HEK293 (cell line): ENCODE data around the gene SWT1.

Experiments used
- BCL11B ChIP-seq: fragments of 450-650 bp; formaldehyde crosslinking; IDR thresholded peaks from 2 replicates; pipeline ENCODE4 v1.5.1; 2016; ENCODE audit warnings: low read depth, missing biosample characterization, missing genetic modification characterization
- GLI2 ChIP-seq: fragments of 450-650 bp; formaldehyde crosslinking; IDR thresholded peaks from 2 replicates; pipeline ENCODE4; 2017; ENCODE audit warnings: missing biosample characterization, missing genetic modification characterization, low read depth, borderline replicate concordance
- KLF10 ChIP-seq: fragments of 450-650 bp; IDR thresholded peaks from 2 replicates; pipeline ENCODE4 v1.5.1; 2018; ENCODE audit warnings: missing biosample characterization, mild to moderate bottlenecking, missing genetic modification characterization
- MZF1 ChIP-seq: fragments of 450-650 bp; formaldehyde crosslinking; IDR thresholded peaks from 2 replicates; pipeline ENCODE4 v1.5.1; 2017; ENCODE audit warnings: missing biosample characterization, missing genetic modification characterization, borderline replicate concordance
- OSR2 ChIP-seq: fragments of 450-650 bp; formaldehyde crosslinking; IDR thresholded peaks from 2 replicates; pipeline ENCODE4 v1.5.1; 2016; ENCODE audit warnings: missing biosample characterization, missing genetic modification characterization
- SP7 ChIP-seq: fragments of 450-650 bp; formaldehyde crosslinking; IDR thresholded peaks from 2 replicates; pipeline ENCODE4 v1.5.1; 2016; ENCODE audit warnings: missing biosample characterization, missing genetic modification characterization
- TCF7L2 ChIP-seq: IDR thresholded peaks from 2 replicates; pipeline ENCODE4 v1.6.1; 2011; ENCODE audit warnings: low read depth, mild to moderate bottlenecking, inconsistent platforms, low read length, moderate library complexity, borderline replicate concordance
- WT1 ChIP-seq: fragments of 450-650 bp; formaldehyde crosslinking; IDR thresholded peaks from 2 replicates; pipeline ENCODE4 v1.5.1; 2016; ENCODE audit warnings: missing biosample characterization, missing genetic modification characterization
- ZBTB8A ChIP-seq: fragments of 450-650 bp; formaldehyde crosslinking; IDR thresholded peaks from 2 replicates; pipeline ENCODE4 v1.5.1; 2016; ENCODE audit warnings: missing biosample characterization, missing genetic modification characterization
- ZFP3 ChIP-seq: fragments of 450-650 bp; formaldehyde crosslinking; IDR thresholded peaks from 2 replicates; pipeline ENCODE4 v1.5.1; 2016; ENCODE audit warnings: low read depth, missing biosample characterization, missing genetic modification characterization
- ZNF146 ChIP-seq: fragments of 450-650 bp; formaldehyde crosslinking; IDR thresholded peaks from 2 replicates; pipeline ENCODE4 v1.5.1; 2016; ENCODE audit warnings: missing biosample characterization, missing genetic modification characterization
- ZNF211 ChIP-seq: fragments of 450-650 bp; formaldehyde crosslinking; IDR thresholded peaks from 2 replicates; pipeline ENCODE4 v1.5.1; 2016; ENCODE audit warnings: low read depth, missing biosample characterization, missing genetic modification characterization
- ZNF623 ChIP-seq: fragments of 450-650 bp; formaldehyde crosslinking; IDR thresholded peaks from 2 replicates; pipeline ENCODE4 v1.5.1; 2016; ENCODE audit warnings: missing biosample characterization, missing genetic modification characterization
- ZNF768 ChIP-seq: fragments of 450-650 bp; formaldehyde crosslinking; IDR thresholded peaks from 2 replicates; pipeline ENCODE4 v1.5.1; 2018; ENCODE audit warnings: missing biosample characterization, mild to moderate bottlenecking, missing genetic modification characterization
- ZNF776 ChIP-seq: fragments of 450-650 bp; formaldehyde crosslinking; IDR thresholded peaks from 2 replicates; pipeline ENCODE4 v1.5.0; 2017; ENCODE audit warnings: missing biosample characterization, missing genetic modification characterization, borderline replicate concordance
- TF ChIP-seq, protein P1 (sequence below): fragments of 450-650 bp; formaldehyde crosslinking; IDR thresholded peaks from 2 replicates; pipeline ENCODE4 v1.5.1; 2016; ENCODE audit warnings: missing biosample characterization, missing genetic modification characterization
- TF ChIP-seq, protein P2 (sequence below): fragments of 450-650 bp; formaldehyde crosslinking; IDR thresholded peaks from 2 replicates; pipeline ENCODE4 v1.5.1; 2016; ENCODE audit warnings: missing biosample characterization, missing genetic modification characterization
- TF ChIP-seq, protein P3 (sequence below): fragments of 450-650 bp; formaldehyde crosslinking; IDR thresholded peaks from 2 replicates; pipeline ENCODE4 v1.5.1; 2017; ENCODE audit warnings: missing biosample characterization, missing genetic modification characterization
- TF ChIP-seq, protein P4 (sequence below): fragments of 450-650 bp; formaldehyde crosslinking; IDR thresholded peaks from 2 replicates; pipeline ENCODE4 v1.5.1; 2016; ENCODE audit warnings: missing biosample characterization, missing genetic modification characterization
- TF ChIP-seq, protein P5 (sequence below): fragments of 450-650 bp; formaldehyde crosslinking; IDR thresholded peaks from 2 replicates; pipeline ENCODE4 v1.5.1; 2017; ENCODE audit warnings: missing biosample characterization, missing genetic modification characterization
- TF ChIP-seq, protein P6 (sequence below): fragments of 450-650 bp; formaldehyde crosslinking; IDR thresholded peaks from 2 replicates; pipeline ENCODE4 v1.5.1; 2016; ENCODE audit warnings: missing biosample characterization, missing genetic modification characterization
- TF ChIP-seq, protein P7 (sequence below): fragments of 450-650 bp; formaldehyde crosslinking; IDR thresholded peaks from 2 replicates; pipeline ENCODE4 v1.5.1; 2016; ENCODE audit warnings: missing biosample characterization, missing genetic modification characterization

SWT1 gene

DNA sequence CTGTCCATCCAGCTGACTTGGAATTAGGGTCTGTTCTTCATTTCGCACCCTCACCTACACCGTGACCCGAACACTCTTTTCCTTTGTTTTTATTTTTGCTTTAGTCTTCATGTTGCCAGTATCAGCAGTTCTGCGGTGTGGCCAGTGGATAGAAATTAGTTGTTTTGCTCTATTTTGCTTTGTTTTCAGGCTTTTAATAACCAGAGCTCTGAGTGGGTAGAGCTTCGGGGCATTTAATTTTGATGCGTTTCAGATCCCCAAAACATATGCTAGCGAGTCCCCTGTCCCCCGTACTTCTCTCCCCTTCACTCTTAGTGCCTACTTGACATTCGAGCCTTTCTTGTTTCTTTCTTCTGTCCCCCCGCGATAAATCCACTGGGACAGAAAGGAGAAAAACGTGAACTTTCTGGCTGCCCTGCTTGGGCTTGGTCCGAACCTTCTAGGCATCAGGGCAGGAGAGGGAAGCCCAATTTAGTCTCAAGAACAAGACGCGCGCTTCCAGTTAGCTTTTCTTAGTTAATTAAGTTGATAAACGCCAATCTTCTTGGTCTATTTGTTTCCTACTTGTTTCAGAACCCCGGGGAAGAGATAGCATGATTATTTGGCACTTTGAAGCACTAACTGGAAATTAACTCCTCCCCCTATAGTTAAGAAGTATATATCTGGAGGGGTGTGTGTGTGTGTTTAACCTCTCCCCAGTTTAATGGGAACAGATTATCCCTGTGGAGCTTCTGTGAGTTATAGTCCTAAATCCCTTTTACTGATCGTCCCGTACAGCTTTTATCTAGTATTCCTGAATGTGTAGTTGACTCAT, 839 bp downstream of the SWT1 start (continued):
- TF ChIP-seq, protein P1, sequence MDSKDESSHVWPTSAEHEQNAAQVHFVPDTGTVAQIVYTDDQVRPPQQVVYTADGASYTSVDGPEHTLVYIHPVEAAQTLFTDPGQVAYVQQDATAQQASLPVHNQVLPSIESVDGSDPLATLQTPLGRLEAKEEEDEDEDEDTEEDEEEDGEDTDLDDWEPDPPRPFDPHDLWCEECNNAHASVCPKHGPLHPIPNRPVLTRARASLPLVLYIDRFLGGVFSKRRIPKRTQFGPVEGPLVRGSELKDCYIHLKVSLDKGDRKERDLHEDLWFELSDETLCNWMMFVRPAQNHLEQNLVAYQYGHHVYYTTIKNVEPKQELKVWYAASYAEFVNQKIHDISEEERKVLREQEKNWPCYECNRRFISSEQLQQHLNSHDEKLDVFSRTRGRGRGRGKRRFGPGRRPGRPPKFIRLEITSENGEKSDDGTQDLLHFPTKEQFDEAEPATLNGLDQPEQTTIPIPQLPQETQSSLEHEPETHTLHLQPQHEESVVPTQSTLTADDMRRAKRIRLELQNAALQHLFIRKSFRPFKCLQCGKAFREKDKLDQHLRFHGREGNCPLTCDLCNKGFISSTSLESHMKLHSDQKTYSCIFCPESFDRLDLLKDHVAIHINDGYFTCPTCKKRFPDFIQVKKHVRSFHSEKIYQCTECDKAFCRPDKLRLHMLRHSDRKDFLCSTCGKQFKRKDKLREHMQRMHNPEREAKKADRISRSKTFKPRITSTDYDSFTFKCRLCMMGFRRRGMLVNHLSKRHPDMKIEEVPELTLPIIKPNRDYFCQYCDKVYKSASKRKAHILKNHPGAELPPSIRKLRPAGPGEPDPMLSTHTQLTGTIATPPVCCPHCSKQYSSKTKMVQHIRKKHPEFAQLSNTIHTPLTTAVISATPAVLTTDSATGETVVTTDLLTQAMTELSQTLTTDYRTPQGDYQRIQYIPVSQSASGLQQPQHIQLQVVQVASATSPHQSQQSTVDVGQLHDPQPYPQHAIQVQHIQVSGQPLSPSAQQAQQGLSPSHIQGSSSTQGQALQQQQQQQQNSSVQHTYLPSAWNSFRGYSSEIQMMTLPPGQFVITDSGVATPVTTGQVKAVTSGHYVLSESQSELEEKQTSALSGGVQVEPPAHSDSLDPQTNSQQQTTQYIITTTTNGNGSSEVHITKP: peak; percentile 65
- TF ChIP-seq, protein P2, sequence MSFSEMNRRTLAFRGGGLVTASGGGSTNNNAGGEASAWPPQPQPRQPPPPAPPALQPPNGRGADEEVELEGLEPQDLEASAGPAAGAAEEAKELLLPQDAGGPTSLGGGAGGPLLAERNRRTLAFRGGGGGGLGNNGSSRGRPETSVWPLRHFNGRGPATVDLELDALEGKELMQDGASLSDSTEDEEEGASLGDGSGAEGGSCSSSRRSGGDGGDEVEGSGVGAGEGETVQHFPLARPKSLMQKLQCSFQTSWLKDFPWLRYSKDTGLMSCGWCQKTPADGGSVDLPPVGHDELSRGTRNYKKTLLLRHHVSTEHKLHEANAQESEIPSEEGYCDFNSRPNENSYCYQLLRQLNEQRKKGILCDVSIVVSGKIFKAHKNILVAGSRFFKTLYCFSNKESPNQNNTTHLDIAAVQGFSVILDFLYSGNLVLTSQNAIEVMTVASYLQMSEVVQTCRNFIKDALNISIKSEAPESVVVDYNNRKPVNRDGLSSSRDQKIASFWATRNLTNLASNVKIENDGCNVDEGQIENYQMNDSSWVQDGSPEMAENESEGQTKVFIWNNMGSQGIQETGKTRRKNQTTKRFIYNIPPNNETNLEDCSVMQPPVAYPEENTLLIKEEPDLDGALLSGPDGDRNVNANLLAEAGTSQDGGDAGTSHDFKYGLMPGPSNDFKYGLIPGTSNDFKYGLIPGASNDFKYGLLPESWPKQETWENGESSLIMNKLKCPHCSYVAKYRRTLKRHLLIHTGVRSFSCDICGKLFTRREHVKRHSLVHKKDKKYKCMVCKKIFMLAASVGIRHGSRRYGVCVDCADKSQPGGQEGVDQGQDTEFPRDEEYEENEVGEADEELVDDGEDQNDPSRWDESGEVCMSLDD (tag by site-specific recombination): no peak
- TF ChIP-seq ZNF623 (tag by site-specific recombination): no peak
- no peak for TF ChIP-seq ZBTB8A
- TF ChIP-seq, protein P3, sequence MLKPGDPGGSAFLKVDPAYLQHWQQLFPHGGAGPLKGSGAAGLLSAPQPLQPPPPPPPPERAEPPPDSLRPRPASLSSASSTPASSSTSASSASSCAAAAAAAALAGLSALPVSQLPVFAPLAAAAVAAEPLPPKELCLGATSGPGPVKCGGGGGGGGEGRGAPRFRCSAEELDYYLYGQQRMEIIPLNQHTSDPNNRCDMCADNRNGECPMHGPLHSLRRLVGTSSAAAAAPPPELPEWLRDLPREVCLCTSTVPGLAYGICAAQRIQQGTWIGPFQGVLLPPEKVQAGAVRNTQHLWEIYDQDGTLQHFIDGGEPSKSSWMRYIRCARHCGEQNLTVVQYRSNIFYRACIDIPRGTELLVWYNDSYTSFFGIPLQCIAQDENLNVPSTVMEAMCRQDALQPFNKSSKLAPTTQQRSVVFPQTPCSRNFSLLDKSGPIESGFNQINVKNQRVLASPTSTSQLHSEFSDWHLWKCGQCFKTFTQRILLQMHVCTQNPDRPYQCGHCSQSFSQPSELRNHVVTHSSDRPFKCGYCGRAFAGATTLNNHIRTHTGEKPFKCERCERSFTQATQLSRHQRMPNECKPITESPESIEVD (tag by site-specific recombination): peak; percentile 92
- peak; percentile 49; the same call in 1 of the 2 replicates for TF ChIP-seq WT1 (tag by site-specific recombination)
- peak; percentile 63 for TF ChIP-seq KLF10 (tag by site-specific recombination)
- TF ChIP-seq MZF1 (tag by site-specific recombination): peak; percentile 80; the same call in 1 of the 2 replicates
- TF ChIP-seq SP7 (tag by site-specific recombination): 0 out of 2 replicates have a peak, but pooled peaks have one; percentile 14
- no peak for TF ChIP-seq ZNF211
- peak; percentile 41; the same call in 1 of the 2 replicates for TF ChIP-seq GLI2 (tag by site-specific recombination)
- TF ChIP-seq OSR2 (tag by site-specific recombination): peak; percentile 65
- peak; percentile 57; the same call in 1 of the 2 replicates for TF ChIP-seq TCF7L2
- TF ChIP-seq ZNF146: no peak
- TF ChIP-seq, protein P4, sequence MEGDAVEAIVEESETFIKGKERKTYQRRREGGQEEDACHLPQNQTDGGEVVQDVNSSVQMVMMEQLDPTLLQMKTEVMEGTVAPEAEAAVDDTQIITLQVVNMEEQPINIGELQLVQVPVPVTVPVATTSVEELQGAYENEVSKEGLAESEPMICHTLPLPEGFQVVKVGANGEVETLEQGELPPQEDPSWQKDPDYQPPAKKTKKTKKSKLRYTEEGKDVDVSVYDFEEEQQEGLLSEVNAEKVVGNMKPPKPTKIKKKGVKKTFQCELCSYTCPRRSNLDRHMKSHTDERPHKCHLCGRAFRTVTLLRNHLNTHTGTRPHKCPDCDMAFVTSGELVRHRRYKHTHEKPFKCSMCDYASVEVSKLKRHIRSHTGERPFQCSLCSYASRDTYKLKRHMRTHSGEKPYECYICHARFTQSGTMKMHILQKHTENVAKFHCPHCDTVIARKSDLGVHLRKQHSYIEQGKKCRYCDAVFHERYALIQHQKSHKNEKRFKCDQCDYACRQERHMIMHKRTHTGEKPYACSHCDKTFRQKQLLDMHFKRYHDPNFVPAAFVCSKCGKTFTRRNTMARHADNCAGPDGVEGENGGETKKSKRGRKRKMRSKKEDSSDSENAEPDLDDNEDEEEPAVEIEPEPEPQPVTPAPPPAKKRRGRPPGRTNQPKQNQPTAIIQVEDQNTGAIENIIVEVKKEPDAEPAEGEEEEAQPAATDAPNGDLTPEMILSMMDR: no peak
- no peak for TF ChIP-seq ZNF768 (tag by site-specific recombination)
- TF ChIP-seq, protein P5, sequence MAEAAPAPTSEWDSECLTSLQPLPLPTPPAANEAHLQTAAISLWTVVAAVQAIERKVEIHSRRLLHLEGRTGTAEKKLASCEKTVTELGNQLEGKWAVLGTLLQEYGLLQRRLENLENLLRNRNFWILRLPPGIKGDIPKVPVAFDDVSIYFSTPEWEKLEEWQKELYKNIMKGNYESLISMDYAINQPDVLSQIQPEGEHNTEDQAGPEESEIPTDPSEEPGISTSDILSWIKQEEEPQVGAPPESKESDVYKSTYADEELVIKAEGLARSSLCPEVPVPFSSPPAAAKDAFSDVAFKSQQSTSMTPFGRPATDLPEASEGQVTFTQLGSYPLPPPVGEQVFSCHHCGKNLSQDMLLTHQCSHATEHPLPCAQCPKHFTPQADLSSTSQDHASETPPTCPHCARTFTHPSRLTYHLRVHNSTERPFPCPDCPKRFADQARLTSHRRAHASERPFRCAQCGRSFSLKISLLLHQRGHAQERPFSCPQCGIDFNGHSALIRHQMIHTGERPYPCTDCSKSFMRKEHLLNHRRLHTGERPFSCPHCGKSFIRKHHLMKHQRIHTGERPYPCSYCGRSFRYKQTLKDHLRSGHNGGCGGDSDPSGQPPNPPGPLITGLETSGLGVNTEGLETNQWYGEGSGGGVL (tag by site-specific recombination): no peak
- TF ChIP-seq, protein P6, sequence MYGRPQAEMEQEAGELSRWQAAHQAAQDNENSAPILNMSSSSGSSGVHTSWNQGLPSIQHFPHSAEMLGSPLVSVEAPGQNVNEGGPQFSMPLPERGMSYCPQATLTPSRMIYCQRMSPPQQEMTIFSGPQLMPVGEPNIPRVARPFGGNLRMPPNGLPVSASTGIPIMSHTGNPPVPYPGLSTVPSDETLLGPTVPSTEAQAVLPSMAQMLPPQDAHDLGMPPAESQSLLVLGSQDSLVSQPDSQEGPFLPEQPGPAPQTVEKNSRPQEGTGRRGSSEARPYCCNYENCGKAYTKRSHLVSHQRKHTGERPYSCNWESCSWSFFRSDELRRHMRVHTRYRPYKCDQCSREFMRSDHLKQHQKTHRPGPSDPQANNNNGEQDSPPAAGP (tag by site-specific recombination): peak; percentile 42; the same call in 1 of the 2 replicates
- TF ChIP-seq, protein P7, sequence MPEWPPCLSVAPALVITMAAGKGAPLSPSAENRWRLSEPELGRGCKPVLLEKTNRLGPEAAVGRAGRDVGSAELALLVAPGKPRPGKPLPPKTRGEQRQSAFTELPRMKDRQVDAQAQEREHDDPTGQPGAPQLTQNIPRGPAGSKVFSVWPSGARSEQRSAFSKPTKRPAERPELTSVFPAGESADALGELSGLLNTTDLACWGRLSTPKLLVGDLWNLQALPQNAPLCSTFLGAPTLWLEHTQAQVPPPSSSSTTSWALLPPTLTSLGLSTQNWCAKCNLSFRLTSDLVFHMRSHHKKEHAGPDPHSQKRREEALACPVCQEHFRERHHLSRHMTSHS (tag by site-specific recombination): 0 out of 2 replicates have a peak, but pooled peaks have one; percentile 21
- no peak for TF ChIP-seq ZFP3 (tag by site-specific recombination)
- TF ChIP-seq BCL11B (tag by site-specific recombination): 0 out of 2 replicates have a peak, but pooled peaks have one; percentile 28
- no peak for TF ChIP-seq ZNF776 (tag by site-specific recombination)
